Astrocyte (in vitro differentiated cells and primary cell): Measurements from ENCODE around the gene XXYLT1. TPM values are rescaled to one million over a fixed set of nuclear protein-coding genes. Genes with fewer than 3 reads are reported as not detected.
A peak's percentile ranks its signal among the peaks of the same experiment; 100 is the strongest.

Experiments used
- DNase-seq: peaks from one replicate; pipeline ENCODE4 v3.0.0-alpha.2; 2010; ENCODE audit warnings: low read depth
- FAIRE-seq: peaks from 2 replicates; lab custom pipeline; 2011; peaks lifted over from hg19 to GRCh38; lab: Jason Lieb, UNC
- H2AFZ ChIP-seq: 2 replicates; pipeline ENCODE4 v1.6.0; 2012; ENCODE audit warnings: low read depth, low read length, inconsistent platforms
- H3K27ac ChIP-seq: 2 replicates; pipeline ENCODE4 v1.5.1; 2011; ENCODE audit warnings: low read depth, low read length, inconsistent platforms
- H3K27me3 ChIP-seq: 2 replicates; pipeline ENCODE4 v1.6.0; 2011; ENCODE audit warnings: low read length, inconsistent platforms; ENCODE audit not compliant: insufficient read depth
- H3K36me3 ChIP-seq: 2 replicates; pipeline ENCODE4 v1.5.1; 2011; ENCODE audit warnings: low read length, inconsistent platforms; ENCODE audit not compliant: insufficient read depth
- H3K4me1 ChIP-seq: 2 replicates; pipeline ENCODE4 v1.5.1; 2011; ENCODE audit warnings: low read length, inconsistent platforms; ENCODE audit not compliant: insufficient read depth
- H3K4me2 ChIP-seq: 2 replicates; pipeline ENCODE4 v1.6.0; 2012; ENCODE audit warnings: low read length, inconsistent platforms
- H3K4me3 ChIP-seq: 2 replicates; pipeline ENCODE4 v1.5.1; 2011; ENCODE audit warnings: low read depth, mild to moderate bottlenecking, low read length, inconsistent platforms; ENCODE audit not compliant: insufficient read depth
- H3K79me2 ChIP-seq: 2 replicates; pipeline ENCODE4 v1.6.0; 2012; ENCODE audit warnings: mild to moderate bottlenecking, low read length, inconsistent platforms; ENCODE audit not compliant: insufficient read depth
- H3K9ac ChIP-seq: 2 replicates; pipeline ENCODE4 v1.6.0; 2012; ENCODE audit warnings: mild to moderate bottlenecking, low read length, inconsistent platforms
- H3K9me3 ChIP-seq: 2 replicates; pipeline ENCODE4 v1.5.1; 2012; ENCODE audit warnings: low read depth, mild to moderate bottlenecking, low read length, inconsistent platforms; ENCODE audit not compliant: insufficient read depth
- H4K20me1 ChIP-seq: 2 replicates; pipeline ENCODE4 v1.6.0; 2012; ENCODE audit warnings: low read length, inconsistent platforms; ENCODE audit not compliant: insufficient read depth
- H3K27ac Mint-ChIP-seq: one replicate; pipeline ENCODE4 v1.8.0; 2021; ENCODE audit warnings: mild to moderate bottlenecking, mixed read lengths; ENCODE audit not compliant: unreplicated experiment
- H3K27me3 Mint-ChIP-seq: one replicate; pipeline ENCODE4 v1.8.0; 2021; ENCODE audit warnings: low read depth, mixed read lengths; ENCODE audit not compliant: unreplicated experiment
- H3K36me3 Mint-ChIP-seq: one replicate; pipeline ENCODE4 v1.8.0; 2021; ENCODE audit warnings: low read depth, mixed read lengths; ENCODE audit not compliant: unreplicated experiment
- H3K4me1 Mint-ChIP-seq: one replicate; pipeline ENCODE4 v1.8.0; 2021; ENCODE audit warnings: low read depth, mixed read lengths; ENCODE audit not compliant: unreplicated experiment
- H3K4me3 Mint-ChIP-seq: one replicate; pipeline ENCODE4 v1.8.0; 2021; ENCODE audit warnings: mild to moderate bottlenecking, moderate library complexity, mixed read lengths; ENCODE audit not compliant: unreplicated experiment
- H3K9me3 Mint-ChIP-seq: one replicate; pipeline ENCODE4 v1.8.0; 2021; ENCODE audit warnings: mild to moderate bottlenecking, mixed read lengths; ENCODE audit not compliant: unreplicated experiment
- EZH2 ChIP-seq: IDR thresholded peaks from 2 replicates; pipeline ENCODE4 v1.6.1; 2012; ENCODE audit warnings: mild to moderate bottlenecking, low read length, inconsistent platforms; ENCODE audit not compliant: insufficient read depth
- total RNA-seq: library from RNA; stranded (reverse); gene quantifications from 2 replicates; pipeline ENCODE4 v1.2.1, GENCODE V29; 2021
- TF ChIP-seq, protein P1 (sequence below): IDR thresholded peaks from 2 replicates; pipeline ENCODE4 v1.5.1; 2011; ENCODE audit warnings: low read depth, mild to moderate bottlenecking, inconsistent platforms, low read length, moderate library complexity; ENCODE audit not compliant: insufficient read depth

Gene XXYLT1
- total RNA-seq, 1 donor from 2014 or later: 26.2 TPM

DNA sequence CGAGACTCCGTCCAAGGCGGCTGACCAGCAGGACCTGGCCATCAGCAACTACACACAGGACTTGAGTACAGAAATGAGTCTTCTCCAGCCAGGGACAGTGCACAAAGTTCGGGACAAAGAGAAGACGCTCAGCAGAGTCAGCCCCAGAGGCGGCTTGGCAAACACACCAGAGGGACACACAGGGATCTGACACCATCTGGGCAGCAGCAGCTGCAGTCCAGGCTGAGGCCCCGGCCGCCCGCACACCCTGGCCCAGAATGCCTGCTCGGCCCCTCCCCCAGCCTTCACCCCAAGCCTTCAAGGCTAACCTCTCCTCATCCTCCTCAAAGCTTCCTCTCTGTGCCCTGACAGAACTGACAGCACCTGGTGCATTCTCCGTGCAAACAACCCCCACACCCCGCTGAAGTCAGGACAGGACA is 61.1 kb downstream of the XXYLT1 start:
- Histone ChIP-seq H3K4me3 (no peak overlapping the region), H3K79me2 (peaks cover 24% of the 10 kb centered on the region), H3K4me2 (peak overlapping the region; percentile 67), H3K9ac (peak overlapping the region; percentile 74), H3K9me3 (no peaks in the 10 kb centered on the region), H3K27ac (peak overlapping the region; percentile 91), H2AFZ (peak overlapping the region; percentile 65), H4K20me1 (no peaks in the 10 kb centered on the region), H3K4me1 (peaks cover 46% of the 10 kb centered on the region), H3K36me3 (no peaks in the 10 kb centered on the region), H3K27me3 (no peaks in the 10 kb centered on the region)
- FAIRE-seq: no peak
- Mint-ChIP-seq H3K27ac (no peak overlapping the region), H3K27me3 (no peaks in the 10 kb centered on the region), H3K4me3 (no peak overlapping the region), H3K9me3 (peaks cover 6% of the 10 kb centered on the region), H3K36me3 (peaks cover 9% of the 10 kb centered on the region), H3K4me1 (peaks cover 31% of the 10 kb centered on the region)
- DNase-seq: no peak
- TF ChIP-seq, protein P1, sequence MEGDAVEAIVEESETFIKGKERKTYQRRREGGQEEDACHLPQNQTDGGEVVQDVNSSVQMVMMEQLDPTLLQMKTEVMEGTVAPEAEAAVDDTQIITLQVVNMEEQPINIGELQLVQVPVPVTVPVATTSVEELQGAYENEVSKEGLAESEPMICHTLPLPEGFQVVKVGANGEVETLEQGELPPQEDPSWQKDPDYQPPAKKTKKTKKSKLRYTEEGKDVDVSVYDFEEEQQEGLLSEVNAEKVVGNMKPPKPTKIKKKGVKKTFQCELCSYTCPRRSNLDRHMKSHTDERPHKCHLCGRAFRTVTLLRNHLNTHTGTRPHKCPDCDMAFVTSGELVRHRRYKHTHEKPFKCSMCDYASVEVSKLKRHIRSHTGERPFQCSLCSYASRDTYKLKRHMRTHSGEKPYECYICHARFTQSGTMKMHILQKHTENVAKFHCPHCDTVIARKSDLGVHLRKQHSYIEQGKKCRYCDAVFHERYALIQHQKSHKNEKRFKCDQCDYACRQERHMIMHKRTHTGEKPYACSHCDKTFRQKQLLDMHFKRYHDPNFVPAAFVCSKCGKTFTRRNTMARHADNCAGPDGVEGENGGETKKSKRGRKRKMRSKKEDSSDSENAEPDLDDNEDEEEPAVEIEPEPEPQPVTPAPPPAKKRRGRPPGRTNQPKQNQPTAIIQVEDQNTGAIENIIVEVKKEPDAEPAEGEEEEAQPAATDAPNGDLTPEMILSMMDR: no peak
- no peak for TF ChIP-seq EZH2

DNA sequence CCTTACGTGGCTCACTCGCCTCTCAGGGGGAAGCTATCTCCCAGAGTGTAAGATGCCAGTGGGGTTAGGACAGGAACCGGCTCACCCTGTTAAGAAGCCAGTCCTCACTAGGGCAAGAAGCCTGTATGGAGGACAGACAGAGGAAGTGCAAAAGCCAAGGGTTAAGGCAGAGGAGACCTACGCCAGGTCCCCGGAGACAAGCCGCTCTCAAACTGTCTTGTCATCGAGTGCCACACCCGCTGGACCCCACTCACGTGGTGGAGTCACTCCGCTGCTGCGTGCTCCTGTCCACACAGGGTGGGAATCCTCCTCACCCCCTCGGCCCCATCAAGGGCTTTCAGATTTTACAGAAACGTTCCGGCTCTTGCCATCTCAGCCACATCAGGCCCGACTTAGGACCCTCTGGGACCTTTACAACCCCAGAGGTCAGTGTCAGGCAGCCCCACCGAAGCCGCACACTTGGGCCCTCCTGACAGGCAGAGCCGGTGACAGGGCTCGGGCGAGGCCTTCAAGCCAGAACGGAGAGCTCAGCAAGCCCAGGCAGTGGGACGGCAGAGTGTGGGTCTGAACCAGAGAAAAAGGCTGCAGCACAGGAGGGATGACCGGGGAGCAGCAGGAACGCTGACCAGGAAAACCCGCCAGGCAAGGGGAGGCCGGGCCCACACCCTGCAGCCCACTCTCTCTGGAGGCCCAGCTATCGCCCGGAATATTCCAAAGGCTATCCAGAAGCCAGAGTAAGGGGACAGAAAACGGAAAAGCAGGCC is 61.7 kb downstream of the XXYLT1 start:
- Mint-ChIP-seq H3K27me3 (no peaks in the 10 kb centered on the region), H3K4me1 (peaks cover 37% of the 10 kb centered on the region), H3K36me3 (peaks cover 9% of the 10 kb centered on the region), H3K4me3 (no peak overlapping the region), H3K27ac (no peak overlapping the region), H3K9me3 (peaks cover 3% of the 10 kb centered on the region)
- Histone ChIP-seq H3K79me2 (peaks cover 24% of the 10 kb centered on the region), H3K9me3 (no peaks in the 10 kb centered on the region), H3K27ac (peak overlapping the region; percentile 91), H3K4me2 (peak overlapping the region; percentile 67), H4K20me1 (no peaks in the 10 kb centered on the region), H3K4me3 (no peak overlapping the region), H3K4me1 (peaks cover 51% of the 10 kb centered on the region), H3K36me3 (no peaks in the 10 kb centered on the region), H3K9ac (peak overlapping the region; percentile 74), H3K27me3 (no peaks in the 10 kb centered on the region), H2AFZ (no peak overlapping the region)
- no peak for TF ChIP-seq EZH2
- TF ChIP-seq, protein P1: no peak
- DNase-seq: no peak
- no peak for FAIRE-seq

DNA sequence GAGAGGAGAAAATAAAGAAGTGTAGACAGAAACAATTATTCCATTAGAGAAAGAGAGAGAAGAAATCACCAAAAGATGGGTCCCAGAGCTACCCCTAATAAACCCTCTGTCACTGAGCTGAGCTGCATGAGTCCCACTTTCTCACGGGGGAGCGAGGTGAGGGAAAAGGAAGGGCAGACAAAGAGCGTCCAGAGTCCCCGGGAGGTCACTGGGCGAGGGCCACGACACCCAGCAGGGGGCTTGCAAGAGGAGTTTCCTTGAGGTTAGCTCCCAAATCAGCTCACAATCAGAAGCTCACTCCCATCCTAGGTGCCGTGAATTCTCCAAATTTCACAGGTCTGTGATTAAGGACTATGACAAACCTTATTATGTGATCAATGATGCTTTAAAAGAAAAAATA is 62.3 kb downstream of the XXYLT1 start:
- peak overlapping the region; percentile 13 for H3K4me3 Mint-ChIP-seq
- H3K79me2 ChIP-seq: peaks cover 21% of the 10 kb centered on the region
- H3K4me1 ChIP-seq: peaks cover 56% of the 10 kb centered on the region
- no peaks in the 10 kb centered on the region for H3K36me3 ChIP-seq
- H3K27me3 ChIP-seq: no peaks in the 10 kb centered on the region
- TF ChIP-seq, protein P1: no peak
- TF ChIP-seq EZH2: no peak
- H3K27ac Mint-ChIP-seq: no peak overlapping the region
- peaks cover 39% of the 10 kb centered on the region for H3K4me1 Mint-ChIP-seq
- H3K9me3 Mint-ChIP-seq: peaks cover 3% of the 10 kb centered on the region
- no peaks in the 10 kb centered on the region for H3K9me3 ChIP-seq
- H2AFZ ChIP-seq: no peak overlapping the region
- H3K27ac ChIP-seq: no peak overlapping the region
- H3K4me3 ChIP-seq: no peak overlapping the region
- no peak overlapping the region for H3K4me2 ChIP-seq
- H3K36me3 Mint-ChIP-seq: peaks cover 8% of the 10 kb centered on the region
- no peak overlapping the region for H3K9ac ChIP-seq
- no peaks in the 10 kb centered on the region for H3K27me3 Mint-ChIP-seq
- FAIRE-seq (no peak), DNase-seq (no peak)
- no peaks in the 10 kb centered on the region for H4K20me1 ChIP-seq
